Transverse colon (tissue), 3 donors: Measurements from ENCODE around the gene CMTM6.
"Not testable (repeated sequence)": the region's sequence is repeated elsewhere in the genome, so short reads cannot be mapped to it uniquely, and the experiment has no call there.

Source experiments
- CTCF ChIP-seq, 5 experiments: fragments of 200-600 bp in 3 of 5; fragments of 450-650 bp in 2 of 5; sonication (generic) in 3 of 5; IDR thresholded peaks; 1 replicate in 2 of 5; 2 replicates in 3 of 5; pipeline ENCODE4 v1.5.1; 2016 to 2017; ENCODE audit warnings: antibody characterized with exemption in 5 of 5, inconsistent platforms in 3 of 5, mild to moderate bottlenecking in 2 of 5, moderate library complexity in 1 of 5
- EP300 ChIP-seq: sonication (generic); formaldehyde crosslinking; IDR thresholded peaks from one replicate; pipeline ENCODE4 v1.6.1; 2017; ENCODE audit warnings: antibody characterized with exemption, low read depth
- POLR2A ChIP-seq: fragments of 450-650 bp; IDR thresholded peaks from one replicate; pipeline ENCODE4 v1.6.1; 2016; ENCODE audit warnings: antibody characterized with exemption, mild to moderate bottlenecking, moderate library complexity

- not testable (repeated sequence) for TF ChIP-seq CTCF (IDR thresholded peaks at IDR 0.05); EP300; POLR2A
Observed at GRCh38 chr3:32439421-32439820, 63.2 kb downstream of the CMTM6 start.
